HL-60 (cell line): ENCODE data around the gene LAMA1.
"Not testable (repeated sequence)": the region's sequence is repeated elsewhere in the genome, so short reads cannot be mapped to it uniquely, and the experiment has no call there.

Experiments
- DNase-seq, 2 experiments: peaks; one replicate each; pipeline ENCODE4 v3.0.0-alpha.2; 2010 to 2020; ENCODE audit warnings: low read depth in 1 of 2, low spot score in 1 of 2
- H3K27ac ChIP-seq: fragments of 250-450 bp; sonication (Bioruptor Pico); replicated peaks from 2 replicates; pipeline ENCODE4 v1.5.1; 2020; ENCODE audit warnings: mild to moderate bottlenecking, moderate library complexity
- H3K27me3 ChIP-seq: fragments of 250-450 bp; sonication (Bioruptor Pico); 2 replicates; pipeline ENCODE4 v1.5.1; 2021; ENCODE audit warnings: mild to moderate bottlenecking, moderate library complexity; ENCODE audit not compliant: insufficient read depth, poor library complexity, severe bottlenecking
- H3K4me3 ChIP-seq: replicated peaks from 2 replicates; pipeline ENCODE4 v1.5.1; 2011; ENCODE audit warnings: mild to moderate bottlenecking, control low read depth, low read length; ENCODE audit not compliant: insufficient read depth
- CTCF ChIP-seq: IDR thresholded peaks from one replicate; pipeline ENCODE4 v1.5.1; 2011; ENCODE audit warnings: low read length, control low read depth, inconsistent platforms; ENCODE audit not compliant: insufficient read depth
- GABPA ChIP-seq: IDR thresholded peaks from 2 replicates; pipeline ENCODE4 v1.6.1; 2012; ENCODE audit warnings: low read depth
- POLR2AphosphoS5 ChIP-seq: IDR thresholded peaks from 2 replicates; pipeline ENCODE4 v1.6.1; 2012; ENCODE audit warnings: low read depth
- REST ChIP-seq: IDR thresholded peaks from 2 replicates; pipeline ENCODE4 v1.6.1; 2012; ENCODE audit warnings: low read depth; ENCODE audit not compliant: insufficient replicate concordance
- SPI1 ChIP-seq: IDR thresholded peaks from 2 replicates; pipeline ENCODE4 v1.6.1; 2012; ENCODE audit warnings: low read depth, mild to moderate bottlenecking, borderline replicate concordance

The LAMA1 gene

GRCh38 chr18:7146067-7146466, 28.5 kb upstream of the LAMA1 start:
- Histone ChIP-seq H3K4me3 (no peak overlapping the region), H3K27me3 (no peaks in the 10 kb centered on the region), H3K27ac (no peak overlapping the region)
- TF ChIP-seq CTCF, result no peak
- TF ChIP-seq REST, result no peak
- no peak for DNase-seq

GRCh38 chr18:7144921-7145320, 27.3 kb upstream of the LAMA1 start:
- not testable (repeated sequence) for H3K27ac ChIP-seq, H3K4me3 ChIP-seq, H3K27me3 ChIP-seq, DNase-seq

- no peak overlapping the region for H3K27ac ChIP-seq
- H3K4me3 ChIP-seq, result no peak overlapping the region
- DNase-seq, result no peak
- no peak for TF ChIP-seq POLR2AphosphoS5
- no peak for TF ChIP-seq CTCF
- TF ChIP-seq SPI1, result no peak
- no peak for TF ChIP-seq REST
- no peak for TF ChIP-seq GABPA
- H3K27me3 ChIP-seq, result no peaks in the 10 kb centered on the region
Observed at GRCh38 chr18:7141287-7141686, 23.7 kb upstream of the LAMA1 start.

- DNase-seq, result no peak
- H3K4me3 ChIP-seq, result no peak overlapping the region
- H3K27ac ChIP-seq, result no peak overlapping the region
- TF ChIP-seq POLR2AphosphoS5 (no peak), REST (no peak)
- no peaks in the 10 kb centered on the region for H3K27me3 ChIP-seq
Observed at GRCh38 chr18:7139409-7139808, 21.8 kb upstream of the LAMA1 start.
